H1 (cell line): ENCODE results near the gene ARHGEF28. TPM values are rescaled to one million over a fixed set of nuclear protein-coding genes. Genes with fewer than 3 reads are reported as not detected.

Experiments
- CHD1 ChIP-seq: IDR thresholded peaks from 2 replicates; pipeline ENCODE4 v1.6.1; 2012; ENCODE audit warnings: low read depth, low read length, improper control_type of control experiment
- RFX5 ChIP-seq: IDR thresholded peaks from 2 replicates; pipeline ENCODE4 v1.6.1; 2011; ENCODE audit warnings: low read depth, low read length, improper control_type of control experiment, borderline replicate concordance
- polyA plus RNA-seq, 7 experiments: library from polyadenylated mRNA; depleted of rRNA in 3 of 7; stranded (reverse) in 5 of 7; unstranded in 2 of 7; fragments of >200 nt in 5 of 7; fragments of 200-250 nt in 2 of 7; gene quantifications; 1 replicate in 5 of 7; 2 replicates in 1 of 7; 4 replicates in 1 of 7; pipeline versions ENCODE4 v1.2.1 to v1.2.3, GENCODE V29; 2011 to 2013; ENCODE audit warnings: missing spikeins in 2 of 7, mixed read lengths in 2 of 7
- total RNA-seq: library from RNA; stranded (reverse); fragmentation: NEBNext Ultra II Directional; extraction: Animal tissue kit (Norgen Biotek cat#: 25700); gene quantifications from 2 replicates; pipeline ENCODE4 v1.2.1, GENCODE V29; 2021

Gene ARHGEF28
- total and polyA plus RNA-seq, 2 of the 8 experiments (the other 6 are each of a cell fraction or from before 2014, with no cell fraction given), result 0.33 to 1.0 TPM

DNA sequence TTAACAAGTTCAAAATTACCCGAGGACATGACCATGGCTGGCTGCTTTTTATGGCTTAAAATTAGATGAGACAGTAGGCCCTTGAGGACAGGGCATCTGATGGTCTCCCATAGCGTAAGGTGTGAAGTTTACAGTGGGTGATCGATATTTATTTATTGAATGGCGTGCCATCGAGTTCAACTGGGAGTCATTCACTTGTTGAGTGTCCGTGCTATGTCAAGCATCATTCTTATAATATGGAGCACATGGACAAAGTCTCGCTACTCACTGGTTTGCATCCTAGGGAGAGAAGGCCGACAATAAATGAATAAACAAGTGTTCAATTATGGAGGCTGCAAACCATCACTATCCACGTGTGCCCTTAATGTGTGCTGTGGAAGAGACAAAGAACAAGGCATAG, 277.2 kb downstream of the ARHGEF28 start (continued):
- TF ChIP-seq RFX5, result no peak
- no peak for TF ChIP-seq CHD1
